ENCODE data around the gene DDX41. TPM values are rescaled to one million over a fixed set of nuclear protein-coding genes. Genes with fewer than 3 reads are reported as not detected.
A peak's percentile ranks its signal among the peaks of the same experiment; 100 is the strongest.

Gene DDX41
- total RNA-seq, 1 experiment from 2014 or later = 136 TPM

DNA sequence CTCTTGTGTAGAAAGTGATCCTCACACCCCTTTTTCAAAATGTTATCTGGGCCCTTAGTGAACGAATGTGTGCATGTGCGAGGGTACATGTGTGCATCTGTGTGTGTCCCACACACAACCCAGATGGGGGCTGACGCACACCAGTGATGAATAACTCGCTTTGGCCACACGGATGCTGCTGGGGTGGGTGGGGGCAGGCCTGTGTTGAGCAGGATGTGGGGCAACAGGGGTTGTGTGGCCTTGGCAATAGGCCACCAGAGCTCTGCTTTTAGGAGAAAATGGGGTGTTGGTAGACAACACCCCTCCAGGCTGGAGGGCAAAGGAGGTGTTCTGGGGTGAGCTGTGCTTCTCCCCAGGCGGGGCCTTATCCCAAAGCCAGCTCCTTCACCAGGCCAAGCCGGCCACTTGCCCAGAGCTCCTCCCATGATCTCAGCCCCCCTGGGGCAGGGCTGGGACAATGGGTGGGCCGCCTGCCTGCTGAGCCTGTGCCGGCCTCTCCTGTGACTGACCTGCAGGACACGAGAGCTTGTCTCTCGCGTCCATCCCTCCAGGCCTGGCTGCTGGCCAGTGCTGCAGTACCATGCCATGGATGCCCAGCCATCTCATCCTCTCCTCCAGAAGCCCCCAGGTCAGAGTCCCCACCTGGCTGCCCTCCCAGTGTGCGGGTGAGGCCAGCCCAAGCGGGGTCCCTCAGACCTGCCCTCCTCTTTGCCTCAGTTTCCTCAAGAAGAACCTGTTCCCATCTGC lies 45.0 kb downstream of the DDX41 start:
- H3K36me3 Mint-ChIP-seq = peaks cover 25% of the 10 kb centered on the region

More for the DNA sequence above, 45.0 kb downstream of the DDX41 start:
- H3K4me1 Mint-ChIP-seq = peaks cover 55% of the 10 kb centered on the region
- 0 out of 2 replicates have a peak, but pooled peaks have one; percentile 3 for TF ChIP-seq SP1 (CRISPR knock-in tag; conservative IDR thresholded peaks at IDR 0.05)
- 0 out of 2 replicates have a peak, but pooled peaks have one; percentile 9 for TF ChIP-seq KAT7 (CRISPR knock-in tag; IDR thresholded peaks at IDR 0.05; ENCODE audit: borderline replicate concordance)
- no peak for TF ChIP-seq JAZF1 (CRISPR knock-in tag; IDR thresholded peaks at IDR 0.05)
- TF ChIP-seq, protein P1, sequence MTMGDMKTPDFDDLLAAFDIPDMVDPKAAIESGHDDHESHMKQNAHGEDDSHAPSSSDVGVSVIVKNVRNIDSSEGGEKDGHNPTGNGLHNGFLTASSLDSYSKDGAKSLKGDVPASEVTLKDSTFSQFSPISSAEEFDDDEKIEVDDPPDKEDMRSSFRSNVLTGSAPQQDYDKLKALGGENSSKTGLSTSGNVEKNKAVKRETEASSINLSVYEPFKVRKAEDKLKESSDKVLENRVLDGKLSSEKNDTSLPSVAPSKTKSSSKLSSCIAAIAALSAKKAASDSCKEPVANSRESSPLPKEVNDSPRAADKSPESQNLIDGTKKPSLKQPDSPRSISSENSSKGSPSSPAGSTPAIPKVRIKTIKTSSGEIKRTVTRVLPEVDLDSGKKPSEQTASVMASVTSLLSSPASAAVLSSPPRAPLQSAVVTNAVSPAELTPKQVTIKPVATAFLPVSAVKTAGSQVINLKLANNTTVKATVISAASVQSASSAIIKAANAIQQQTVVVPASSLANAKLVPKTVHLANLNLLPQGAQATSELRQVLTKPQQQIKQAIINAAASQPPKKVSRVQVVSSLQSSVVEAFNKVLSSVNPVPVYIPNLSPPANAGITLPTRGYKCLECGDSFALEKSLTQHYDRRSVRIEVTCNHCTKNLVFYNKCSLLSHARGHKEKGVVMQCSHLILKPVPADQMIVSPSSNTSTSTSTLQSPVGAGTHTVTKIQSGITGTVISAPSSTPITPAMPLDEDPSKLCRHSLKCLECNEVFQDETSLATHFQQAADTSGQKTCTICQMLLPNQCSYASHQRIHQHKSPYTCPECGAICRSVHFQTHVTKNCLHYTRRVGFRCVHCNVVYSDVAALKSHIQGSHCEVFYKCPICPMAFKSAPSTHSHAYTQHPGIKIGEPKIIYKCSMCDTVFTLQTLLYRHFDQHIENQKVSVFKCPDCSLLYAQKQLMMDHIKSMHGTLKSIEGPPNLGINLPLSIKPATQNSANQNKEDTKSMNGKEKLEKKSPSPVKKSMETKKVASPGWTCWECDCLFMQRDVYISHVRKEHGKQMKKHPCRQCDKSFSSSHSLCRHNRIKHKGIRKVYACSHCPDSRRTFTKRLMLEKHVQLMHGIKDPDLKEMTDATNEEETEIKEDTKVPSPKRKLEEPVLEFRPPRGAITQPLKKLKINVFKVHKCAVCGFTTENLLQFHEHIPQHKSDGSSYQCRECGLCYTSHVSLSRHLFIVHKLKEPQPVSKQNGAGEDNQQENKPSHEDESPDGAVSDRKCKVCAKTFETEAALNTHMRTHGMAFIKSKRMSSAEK (CRISPR knock-in tag; IDR thresholded peaks at IDR 0.05; ENCODE audit: borderline replicate concordance) = no peak
- TF ChIP-seq, protein P2, sequence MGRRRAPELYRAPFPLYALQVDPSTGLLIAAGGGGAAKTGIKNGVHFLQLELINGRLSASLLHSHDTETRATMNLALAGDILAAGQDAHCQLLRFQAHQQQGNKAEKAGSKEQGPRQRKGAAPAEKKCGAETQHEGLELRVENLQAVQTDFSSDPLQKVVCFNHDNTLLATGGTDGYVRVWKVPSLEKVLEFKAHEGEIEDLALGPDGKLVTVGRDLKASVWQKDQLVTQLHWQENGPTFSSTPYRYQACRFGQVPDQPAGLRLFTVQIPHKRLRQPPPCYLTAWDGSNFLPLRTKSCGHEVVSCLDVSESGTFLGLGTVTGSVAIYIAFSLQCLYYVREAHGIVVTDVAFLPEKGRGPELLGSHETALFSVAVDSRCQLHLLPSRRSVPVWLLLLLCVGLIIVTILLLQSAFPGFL (CRISPR knock-in tag; IDR thresholded peaks at IDR 0.05; ENCODE audit: borderline replicate concordance) = no peak
- TF ChIP-seq, protein P3, sequence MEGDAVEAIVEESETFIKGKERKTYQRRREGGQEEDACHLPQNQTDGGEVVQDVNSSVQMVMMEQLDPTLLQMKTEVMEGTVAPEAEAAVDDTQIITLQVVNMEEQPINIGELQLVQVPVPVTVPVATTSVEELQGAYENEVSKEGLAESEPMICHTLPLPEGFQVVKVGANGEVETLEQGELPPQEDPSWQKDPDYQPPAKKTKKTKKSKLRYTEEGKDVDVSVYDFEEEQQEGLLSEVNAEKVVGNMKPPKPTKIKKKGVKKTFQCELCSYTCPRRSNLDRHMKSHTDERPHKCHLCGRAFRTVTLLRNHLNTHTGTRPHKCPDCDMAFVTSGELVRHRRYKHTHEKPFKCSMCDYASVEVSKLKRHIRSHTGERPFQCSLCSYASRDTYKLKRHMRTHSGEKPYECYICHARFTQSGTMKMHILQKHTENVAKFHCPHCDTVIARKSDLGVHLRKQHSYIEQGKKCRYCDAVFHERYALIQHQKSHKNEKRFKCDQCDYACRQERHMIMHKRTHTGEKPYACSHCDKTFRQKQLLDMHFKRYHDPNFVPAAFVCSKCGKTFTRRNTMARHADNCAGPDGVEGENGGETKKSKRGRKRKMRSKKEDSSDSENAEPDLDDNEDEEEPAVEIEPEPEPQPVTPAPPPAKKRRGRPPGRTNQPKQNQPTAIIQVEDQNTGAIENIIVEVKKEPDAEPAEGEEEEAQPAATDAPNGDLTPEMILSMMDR (IDR thresholded peaks at IDR 0.05) = no peak
- TF ChIP-seq ZNF138 (CRISPR knock-in tag; conservative IDR thresholded peaks at IDR 0.05) = no peak
- TF ChIP-seq NFYB (CRISPR knock-in tag; conservative IDR thresholded peaks at IDR 0.05; ENCODE audit: low read depth) = 0 out of 2 replicates have a peak, but pooled peaks have one; percentile 17
- TF ChIP-seq, protein P4, sequence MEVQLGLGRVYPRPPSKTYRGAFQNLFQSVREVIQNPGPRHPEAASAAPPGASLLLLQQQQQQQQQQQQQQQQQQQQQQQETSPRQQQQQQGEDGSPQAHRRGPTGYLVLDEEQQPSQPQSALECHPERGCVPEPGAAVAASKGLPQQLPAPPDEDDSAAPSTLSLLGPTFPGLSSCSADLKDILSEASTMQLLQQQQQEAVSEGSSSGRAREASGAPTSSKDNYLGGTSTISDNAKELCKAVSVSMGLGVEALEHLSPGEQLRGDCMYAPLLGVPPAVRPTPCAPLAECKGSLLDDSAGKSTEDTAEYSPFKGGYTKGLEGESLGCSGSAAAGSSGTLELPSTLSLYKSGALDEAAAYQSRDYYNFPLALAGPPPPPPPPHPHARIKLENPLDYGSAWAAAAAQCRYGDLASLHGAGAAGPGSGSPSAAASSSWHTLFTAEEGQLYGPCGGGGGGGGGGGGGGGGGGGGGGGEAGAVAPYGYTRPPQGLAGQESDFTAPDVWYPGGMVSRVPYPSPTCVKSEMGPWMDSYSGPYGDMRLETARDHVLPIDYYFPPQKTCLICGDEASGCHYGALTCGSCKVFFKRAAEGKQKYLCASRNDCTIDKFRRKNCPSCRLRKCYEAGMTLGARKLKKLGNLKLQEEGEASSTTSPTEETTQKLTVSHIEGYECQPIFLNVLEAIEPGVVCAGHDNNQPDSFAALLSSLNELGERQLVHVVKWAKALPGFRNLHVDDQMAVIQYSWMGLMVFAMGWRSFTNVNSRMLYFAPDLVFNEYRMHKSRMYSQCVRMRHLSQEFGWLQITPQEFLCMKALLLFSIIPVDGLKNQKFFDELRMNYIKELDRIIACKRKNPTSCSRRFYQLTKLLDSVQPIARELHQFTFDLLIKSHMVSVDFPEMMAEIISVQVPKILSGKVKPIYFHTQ (CRISPR knock-in tag; IDR thresholded peaks at IDR 0.05) = no peak
- TF ChIP-seq, protein P5, sequence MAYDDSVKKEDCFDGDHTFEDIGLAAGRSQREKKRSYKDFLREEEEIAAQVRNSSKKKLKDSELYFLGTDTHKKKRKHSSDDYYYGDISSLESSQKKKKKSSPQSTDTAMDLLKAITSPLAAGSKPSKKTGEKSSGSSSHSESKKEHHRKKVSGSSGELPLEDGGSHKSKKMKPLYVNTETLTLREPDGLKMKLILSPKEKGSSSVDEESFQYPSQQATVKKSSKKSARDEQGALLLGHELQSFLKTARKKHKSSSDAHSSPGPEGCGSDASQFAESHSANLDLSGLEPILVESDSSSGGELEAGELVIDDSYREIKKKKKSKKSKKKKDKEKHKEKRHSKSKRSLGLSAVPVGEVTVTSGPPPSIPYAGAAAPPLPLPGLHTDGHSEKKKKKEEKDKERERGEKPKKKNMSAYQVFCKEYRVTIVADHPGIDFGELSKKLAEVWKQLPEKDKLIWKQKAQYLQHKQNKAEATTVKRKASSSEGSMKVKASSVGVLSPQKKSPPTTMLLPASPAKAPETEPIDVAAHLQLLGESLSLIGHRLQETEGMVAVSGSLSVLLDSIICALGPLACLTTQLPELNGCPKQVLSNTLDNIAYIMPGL (CRISPR knock-in tag; IDR thresholded peaks at IDR 0.05) = no peak
- TF ChIP-seq GABPB1 (CRISPR knock-in tag; IDR thresholded peaks at IDR 0.05) = no peak
- no peak for TF ChIP-seq PRRX2 (CRISPR knock-in tag; IDR thresholded peaks at IDR 0.05)
- TF ChIP-seq, protein P6, sequence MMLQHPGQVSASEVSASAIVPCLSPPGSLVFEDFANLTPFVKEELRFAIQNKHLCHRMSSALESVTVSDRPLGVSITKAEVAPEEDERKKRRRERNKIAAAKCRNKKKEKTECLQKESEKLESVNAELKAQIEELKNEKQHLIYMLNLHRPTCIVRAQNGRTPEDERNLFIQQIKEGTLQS (CRISPR knock-in tag; conservative IDR thresholded peaks at IDR 0.05) = no peak
- TF ChIP-seq ZNF232 (CRISPR knock-in tag; IDR thresholded peaks at IDR 0.05) = no peak
- TF ChIP-seq NR3C1 (CRISPR knock-in tag; conservative IDR thresholded peaks at IDR 0.05; ENCODE audit: low read depth) = no peak
- CTCF ChIA-PET = interaction anchor here (0.7 to 16.7 kb wide), 8 partner anchors 14 to 81 kb away, joined by 4 to 230 read pairs (median 9); partner anchors contain the start of gene PDLIM7
- POLR2A ChIA-PET = interaction anchor here (0.6 to 6.0 kb wide), 8 partner anchors 8 to 845 kb away, joined by 3 to 53 read pairs (median 6); partner anchors contain the start of gene PDLIM7
- H3K27ac Mint-ChIP-seq = peak overlapping the region; percentile 83
- H3K27me3 Mint-ChIP-seq (ENCODE audit: low read depth) = no peaks in the 10 kb centered on the region
- ATAC-seq (no peak), DNase-seq (ENCODE audit: low spot score) (no peak)
- H3K4me3 Mint-ChIP-seq = peak overlapping the region; percentile 76
- no peaks in the 10 kb centered on the region for H3K9me3 Mint-ChIP-seq

All from WTC11 (cell line).